HG03558 (cell line): ENCODE measurements around the gene EXOSC6.
"Not testable (repeated sequence)": the region's sequence is repeated elsewhere in the genome, so short reads cannot be mapped to it uniquely, and the experiment has no call there.

Source experiments
- ATAC-seq: cut with Tn5 transposase; IDR thresholded peaks from one replicate; pipeline ENCODE4 v1.9.1; 2021; ENCODE audit warnings: moderate number of reproducible peaks; ENCODE audit not compliant: unreplicated experiment; ENCODE audit errors: extremely low read depth

The EXOSC6 gene

GRCh38 chr16:70251629-70252354 is at the start of gene EXOSC6:
TSS of gene EXOSC6 (minus strand) at chr16:70251940. CDS start at chr16:70251900, 40 bp downstream.
- peak; percentile 52 for ATAC-seq

GRCh38 chr16:70301121-70301520 is 49.4 kb upstream of the EXOSC6 start:
- no peak for ATAC-seq

- ATAC-seq, result no peak
Observed at GRCh38 chr16:70298988-70299938, 47.5 kb upstream of the EXOSC6 start, which contains the start of gene DDX19B. TSS of gene DDX19B (plus strand) at chr16:70299186. CDS start at chr16:70299298, 112 bp downstream.

- no peak for ATAC-seq
Observed at GRCh38 chr16:70295634-70296033, 43.9 kb upstream of the EXOSC6 start.

- ATAC-seq, result no peak
Observed at GRCh38 chr16:70294385-70295025, 42.8 kb upstream of the EXOSC6 start.

GRCh38 chr16:70292148-70292547 is 40.4 kb upstream of the EXOSC6 start:
- not testable (repeated sequence) for ATAC-seq

- no peak for ATAC-seq
Observed at GRCh38 chr16:70290949-70291519, 39.3 kb upstream of the EXOSC6 start.

GRCh38 chr16:70289229-70290094 is 37.7 kb upstream of the EXOSC6 start, which contains the start of gene AARS1:
TSS of gene AARS1 (minus strand) at chr16:70289506. CDS start at chr16:70282763, 6,743 bp downstream.
- ATAC-seq, result peak; percentile 91

GRCh38 chr16:70287304-70287971 is 35.7 kb upstream of the EXOSC6 start:
- ATAC-seq, result not testable (repeated sequence)

- ATAC-seq, result no peak
Observed at GRCh38 chr16:70276392-70276791, 24.7 kb upstream of the EXOSC6 start.

- no peak for ATAC-seq
Observed at GRCh38 chr16:70271696-70272095, 20.0 kb upstream of the EXOSC6 start.

- ATAC-seq, result no peak
Observed at GRCh38 chr16:70270176-70270575, 18.4 kb upstream of the EXOSC6 start.

GRCh38 chr16:70269471-70269870 is 17.7 kb upstream of the EXOSC6 start:
- no peak for ATAC-seq

- ATAC-seq, result not testable (repeated sequence)
Observed at GRCh38 chr16:70267922-70268321, 16.2 kb upstream of the EXOSC6 start.

- no peak for ATAC-seq
Observed at GRCh38 chr16:70267516-70267915, 15.8 kb upstream of the EXOSC6 start.

- not testable (repeated sequence) for ATAC-seq
Observed at GRCh38 chr16:70259903-70260302, 8.2 kb upstream of the EXOSC6 start.

GRCh38 chr16:70258946-70259345 is 7.2 kb upstream of the EXOSC6 start:
- no peak for ATAC-seq

- ATAC-seq, result no peak
Observed at GRCh38 chr16:70258065-70258464, 6.3 kb upstream of the EXOSC6 start.

- ATAC-seq, result no peak
Observed at GRCh38 chr16:70257391-70257790, 5.7 kb upstream of the EXOSC6 start.
